ENCODE results near the gene MRPL54. TPM values are rescaled to one million over a fixed set of nuclear protein-coding genes. Genes with fewer than 3 reads are reported as not detected.

Gene MRPL54
- total and polyA plus RNA-seq, 9 donors: 14.5 to 113 (median 64.4) TPM

DNA sequence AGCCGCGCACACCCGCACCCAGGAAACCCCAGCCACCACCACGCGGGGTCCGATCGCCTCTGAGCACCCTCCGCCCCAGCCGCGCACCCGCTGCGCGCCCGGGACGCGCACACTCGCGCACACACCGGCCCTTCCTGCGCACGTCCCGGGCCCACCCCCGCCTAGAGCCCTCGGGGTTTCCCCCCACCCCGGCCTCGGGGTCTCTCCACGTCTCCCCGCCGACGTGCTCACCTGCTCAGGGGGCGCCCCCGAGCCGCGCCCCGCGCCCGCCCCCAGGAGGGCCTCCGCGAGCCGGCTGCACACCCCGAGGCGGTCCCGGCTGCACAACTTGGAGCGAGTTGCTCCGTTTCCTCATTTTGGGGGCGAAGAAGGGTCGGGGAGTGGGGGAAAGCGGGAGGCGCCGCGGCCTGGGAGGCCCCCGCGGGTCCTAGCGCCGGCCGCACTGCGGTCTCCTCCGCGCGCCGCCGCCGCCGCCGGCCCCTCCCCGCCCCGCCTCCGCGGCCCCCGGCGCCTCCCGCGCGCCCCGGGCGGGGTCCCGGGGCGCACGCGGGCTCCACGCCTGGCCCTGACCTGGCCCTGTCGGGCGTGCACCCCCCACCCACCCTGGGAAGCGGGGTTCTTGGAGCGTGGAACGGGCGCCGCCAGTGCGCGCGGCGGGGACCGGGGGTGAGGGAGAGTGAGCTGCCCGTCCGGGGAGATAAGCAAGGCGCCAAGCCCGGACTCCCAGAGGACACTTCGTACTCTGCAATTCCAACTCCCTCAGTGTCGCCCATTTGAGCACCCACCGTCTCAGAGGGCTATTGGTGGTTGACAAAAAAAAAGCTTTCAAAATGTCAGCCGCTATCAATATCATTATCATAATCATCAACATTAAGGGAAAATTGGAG, 23.7 kb downstream of the MRPL54 start, which contains the start of gene MATK:
Gene MATK (minus strand): TSS at position 444 of the 887 bp plus-strand sequence. CDS start 1,246 bp downstream, outside the sequence.
- no peaks in the 10 kb centered on the region for H3K36me3 ChIP-seq
- 3 to 7% (median 6%) methylated on average over 42 to 101 of the region's 101 CpGs for WGBS, 3 donors
- no peaks in the 10 kb centered on the region for H3K4me1 ChIP-seq (ENCODE audit: insufficient read depth)
- DNase-seq: no peak
- no peak within 1 kb of the TSS for H3K4me3 ChIP-seq
- intact Hi-C loops (cut with DNase I): no loop called here
- H3K27ac ChIP-seq: no peak within 1 kb of the TSS
- no peaks in the 10 kb centered on the region for H3K27me3 ChIP-seq
- H3K9me3 ChIP-seq: peaks cover 0 to 14% of the 10 kb centered on the region in 2 donors
- no peak for TF ChIP-seq EP300 (IDR thresholded peaks at IDR 0.05)
- TF ChIP-seq, protein P1, sequence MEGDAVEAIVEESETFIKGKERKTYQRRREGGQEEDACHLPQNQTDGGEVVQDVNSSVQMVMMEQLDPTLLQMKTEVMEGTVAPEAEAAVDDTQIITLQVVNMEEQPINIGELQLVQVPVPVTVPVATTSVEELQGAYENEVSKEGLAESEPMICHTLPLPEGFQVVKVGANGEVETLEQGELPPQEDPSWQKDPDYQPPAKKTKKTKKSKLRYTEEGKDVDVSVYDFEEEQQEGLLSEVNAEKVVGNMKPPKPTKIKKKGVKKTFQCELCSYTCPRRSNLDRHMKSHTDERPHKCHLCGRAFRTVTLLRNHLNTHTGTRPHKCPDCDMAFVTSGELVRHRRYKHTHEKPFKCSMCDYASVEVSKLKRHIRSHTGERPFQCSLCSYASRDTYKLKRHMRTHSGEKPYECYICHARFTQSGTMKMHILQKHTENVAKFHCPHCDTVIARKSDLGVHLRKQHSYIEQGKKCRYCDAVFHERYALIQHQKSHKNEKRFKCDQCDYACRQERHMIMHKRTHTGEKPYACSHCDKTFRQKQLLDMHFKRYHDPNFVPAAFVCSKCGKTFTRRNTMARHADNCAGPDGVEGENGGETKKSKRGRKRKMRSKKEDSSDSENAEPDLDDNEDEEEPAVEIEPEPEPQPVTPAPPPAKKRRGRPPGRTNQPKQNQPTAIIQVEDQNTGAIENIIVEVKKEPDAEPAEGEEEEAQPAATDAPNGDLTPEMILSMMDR (IDR thresholded peaks at IDR 0.05): no peak
- TF ChIP-seq POLR2A (IDR thresholded peaks at IDR 0.05): no peak

DNA sequence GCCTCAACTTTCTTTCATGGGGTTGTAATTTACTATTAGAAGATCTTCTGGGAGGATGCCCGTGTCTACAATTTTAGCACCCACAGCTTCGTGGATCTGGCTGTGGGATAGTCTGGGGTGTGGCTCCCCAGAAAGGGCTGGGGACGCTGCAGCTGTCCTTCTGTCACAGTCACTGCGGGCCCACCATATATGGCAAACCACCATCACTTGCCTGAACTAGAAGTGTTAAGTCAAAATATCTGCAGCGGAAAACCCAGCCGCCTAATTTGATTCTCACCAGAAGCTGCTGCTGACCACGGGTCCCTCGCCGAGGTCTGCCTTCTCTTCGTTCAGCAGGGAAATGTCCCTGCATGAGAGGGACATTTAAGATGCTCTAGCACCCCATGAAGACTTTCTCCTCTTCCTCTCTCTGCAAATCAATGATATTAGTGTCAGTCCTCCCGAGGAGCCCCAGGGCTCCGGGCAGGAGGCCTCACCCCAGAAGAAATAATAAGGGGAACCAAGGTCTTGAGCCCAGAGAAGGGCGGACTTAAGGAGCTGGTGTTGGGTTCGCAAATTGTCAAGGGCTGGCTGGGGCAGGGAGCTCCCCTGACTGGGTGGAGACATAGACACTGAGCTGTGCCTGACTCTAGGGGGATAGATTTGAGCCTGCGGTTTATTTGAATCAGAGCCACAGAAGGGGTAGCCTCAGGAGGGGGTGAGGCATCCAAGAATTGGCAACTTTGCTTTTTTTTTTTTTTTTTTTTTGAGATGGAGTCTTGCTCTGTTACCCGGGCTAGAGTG, 26.7 kb downstream of the MRPL54 start:
- intact Hi-C loops (cut with DNase I): no loop called here
- no peak overlapping the region for H3K4me3 ChIP-seq
- 33 to 45% (median 40%) methylated on average over 16 of the region's 16 CpGs for WGBS, 3 donors
- no peak overlapping the region for H3K27ac ChIP-seq
- H3K36me3 ChIP-seq: no peaks in the 10 kb centered on the region
- no peaks in the 10 kb centered on the region for H3K27me3 ChIP-seq
- no peaks in the 10 kb centered on the region for H3K9me3 ChIP-seq
- no peak for TF ChIP-seq EP300 (IDR thresholded peaks at IDR 0.05)
- TF ChIP-seq, protein P1 (IDR thresholded peaks at IDR 0.05): no peak
- no peak for TF ChIP-seq POLR2A (IDR thresholded peaks at IDR 0.05)
- no peaks in the 10 kb centered on the region for H3K4me1 ChIP-seq (ENCODE audit: insufficient read depth)
- DNase-seq: no peak

DNA sequence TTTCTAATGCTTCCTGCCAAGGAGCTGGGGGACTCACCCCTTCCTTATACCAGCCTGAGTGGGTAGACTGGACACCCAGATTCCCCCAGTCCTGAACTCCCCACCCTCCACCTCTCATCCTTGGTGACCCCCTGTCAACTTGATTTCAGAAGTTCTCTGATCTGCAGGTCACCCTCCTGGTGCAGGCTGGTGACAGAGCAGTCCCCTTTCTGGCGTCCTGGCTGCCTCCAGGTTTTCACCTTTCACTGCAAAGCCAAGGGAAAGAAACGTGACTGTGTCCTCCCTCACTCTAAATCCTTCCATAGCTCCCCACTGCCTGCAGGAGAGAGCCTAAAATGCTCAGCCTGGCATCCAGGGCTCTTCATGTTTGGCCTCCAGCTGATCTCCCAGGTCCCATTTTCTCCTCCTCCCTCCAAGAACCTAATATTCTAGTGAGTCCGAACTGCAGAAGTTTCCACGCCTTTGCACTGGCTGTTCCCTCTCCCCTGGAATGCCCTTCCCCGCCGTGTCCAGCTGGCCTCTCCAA, 27.8 kb downstream of the MRPL54 start:
- Histone ChIP-seq H3K27me3 (no peaks in the 10 kb centered on the region), H3K4me1 (ENCODE audit: insufficient read depth) (no peaks in the 10 kb centered on the region), H3K4me3 (no peak overlapping the region), H3K27ac (no peak overlapping the region), H3K9me3 (no peaks in the 10 kb centered on the region), H3K36me3 (no peaks in the 10 kb centered on the region)
- intact Hi-C loops (cut with DNase I): no loop called here
- TF ChIP-seq POLR2A (IDR thresholded peaks at IDR 0.05) (no peak), EP300 (IDR thresholded peaks at IDR 0.05) (no peak)
- TF ChIP-seq, protein P1 (IDR thresholded peaks at IDR 0.05): no peak
- no peak for DNase-seq
- 52 to 60% (median 59%) methylated on average over 6 of the region's 6 CpGs for WGBS, 3 donors

DNA sequence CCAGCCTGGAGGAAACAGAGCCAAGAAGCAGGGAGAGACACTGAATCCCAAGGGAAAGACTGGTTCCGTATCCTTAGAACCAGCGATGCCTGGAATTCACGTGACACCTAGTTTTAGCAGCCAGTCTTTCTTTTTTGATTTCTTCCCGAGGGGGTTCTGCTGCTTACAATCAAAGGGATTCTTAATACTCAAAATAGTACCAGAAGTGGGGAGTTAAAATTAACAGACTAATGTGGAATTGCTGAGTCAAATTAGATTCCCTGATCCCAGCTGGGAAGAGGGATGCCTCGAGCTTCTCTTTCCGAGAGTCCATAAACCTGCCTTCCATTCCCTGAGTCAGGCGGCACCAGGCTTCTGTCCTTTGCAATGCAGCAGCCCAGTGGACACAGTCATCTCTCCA, 28.5 kb downstream of the MRPL54 start:
- H3K27me3 ChIP-seq: no peaks in the 10 kb centered on the region
- H3K4me1 ChIP-seq (ENCODE audit: insufficient read depth): no peaks in the 10 kb centered on the region
- TF ChIP-seq EP300 (IDR thresholded peaks at IDR 0.05): no peak
- TF ChIP-seq POLR2A (IDR thresholded peaks at IDR 0.05): no peak
- intact Hi-C loops (cut with DNase I): no loop called here
- H3K4me3 ChIP-seq: no peak overlapping the region
- H3K36me3 ChIP-seq: no peaks in the 10 kb centered on the region
- WGBS, 3 donors: 64 to 77% (median 68%) methylated on average over 7 of the region's 7 CpGs
- no peaks in the 10 kb centered on the region for H3K9me3 ChIP-seq
- no peak overlapping the region for H3K27ac ChIP-seq
- DNase-seq: no peak

Data from ovary (tissue), 9 donors.